Measurements from ENCODE around the gene NEUROD4. TPM values are rescaled to one million over a fixed set of nuclear protein-coding genes. Genes with fewer than 3 reads are reported as not detected.

The NEUROD4 gene
- total RNA-seq, 1 donor from 2014 or later: not detected

GRCh38 chr12:55073043-55074022 is 53.6 kb downstream of the NEUROD4 start:
- peak; percentile 97 for TF ChIP-seq CTCF (IDR thresholded peaks at IDR 0.05)
- Mint-ChIP-seq H3K4me1 (peaks cover 17% of the 10 kb centered on the region), H3K4me3 (no peak overlapping the region), H3K36me3 (ENCODE audit: low read depth) (no peaks in the 10 kb centered on the region), H3K9me3 (no peaks in the 10 kb centered on the region), H3K27ac (no peak overlapping the region), H3K27me3 (peaks cover 3% of the 10 kb centered on the region)
- ATAC-seq (ENCODE audit: low read depth) (peak; percentile 60), DNase-seq (peak; percentile 48)
- ChIA-PET CTCF (interaction anchor here (1.4 to 12.7 kb wide), 11 partner anchors 11 to 371 kb away, joined by 5 to 425 read pairs (median 12); partner anchors contain the start of gene MUCL1), POLR2A (interaction anchor here (1.5 to 3.9 kb wide), 2 partner anchors 80 to 89 kb away, joined by 3 to 23 read pairs; partner anchors contain the start of gene TESPA1)
- intact Hi-C loops (cut with micrococcal nuclease): loop anchor here (1.0 to 5.0 kb wide), 7 partner anchors 69 to 471 kb away; partner anchors contain the start of gene MUCL1

- no peaks in the 10 kb centered on the region for H3K9me3 Mint-ChIP-seq
- H3K4me1 Mint-ChIP-seq: peaks cover 17% of the 10 kb centered on the region
- ChIA-PET POLR2A (interaction anchor here (1.5 to 3.9 kb wide), 2 partner anchors 82 to 90 kb away, joined by 3 to 23 read pairs; partner anchors contain the start of gene TESPA1), CTCF (interaction anchor here (0.9 to 12.7 kb wide), 7 partner anchors 22 to 326 kb away, joined by 3 to 425 read pairs (median 5); partner anchors contain the start of genes MUCL1 and TESPA1)
- no peak overlapping the region for H3K4me3 Mint-ChIP-seq
- peaks cover 5% of the 10 kb centered on the region for H3K27me3 Mint-ChIP-seq
- TF ChIP-seq CTCF (IDR thresholded peaks at IDR 0.05): no peak
- peak overlapping the region; percentile 32 for H3K27ac Mint-ChIP-seq
- ATAC-seq (ENCODE audit: low read depth) (peak; percentile 20), DNase-seq (no peak)
- H3K36me3 Mint-ChIP-seq (ENCODE audit: low read depth): no peaks in the 10 kb centered on the region
- intact Hi-C loops (cut with micrococcal nuclease): loop anchor here (5.0 kb wide), 1 partner anchor 473 kb away; no protein-coding TSS in a partner anchor
Observed at GRCh38 chr12:55074806-55075205, 55.0 kb downstream of the NEUROD4 start.

Other genes with a start within 250 kb of the NEUROD4 start
- gene MUCL1, start 165.5 kb upstream of the NEUROD4 start, total RNA-seq: not detected in 2 replicates
- 31.5 and 35.5 TPM in 2 replicates for gene TESPA1, start 35.2 kb upstream of the NEUROD4 start, total RNA-seq
- gene OR9K2, start 106.4 kb downstream of the NEUROD4 start, total RNA-seq: not detected in 2 replicates
- not detected in 2 replicates for gene OR10A7, start 201.1 kb downstream of the NEUROD4 start, total RNA-seq
- not detected in 2 replicates for gene OR6C74, start 224.6 kb downstream of the NEUROD4 start, total RNA-seq

Data from activated B cell treated with CpG ODN at 0.5 μM for 24 hours (primary cell).